ENCODE results near the gene FAM13A.
A peak's percentile ranks its signal among the peaks of the same experiment; 100 is the strongest.

DNA sequence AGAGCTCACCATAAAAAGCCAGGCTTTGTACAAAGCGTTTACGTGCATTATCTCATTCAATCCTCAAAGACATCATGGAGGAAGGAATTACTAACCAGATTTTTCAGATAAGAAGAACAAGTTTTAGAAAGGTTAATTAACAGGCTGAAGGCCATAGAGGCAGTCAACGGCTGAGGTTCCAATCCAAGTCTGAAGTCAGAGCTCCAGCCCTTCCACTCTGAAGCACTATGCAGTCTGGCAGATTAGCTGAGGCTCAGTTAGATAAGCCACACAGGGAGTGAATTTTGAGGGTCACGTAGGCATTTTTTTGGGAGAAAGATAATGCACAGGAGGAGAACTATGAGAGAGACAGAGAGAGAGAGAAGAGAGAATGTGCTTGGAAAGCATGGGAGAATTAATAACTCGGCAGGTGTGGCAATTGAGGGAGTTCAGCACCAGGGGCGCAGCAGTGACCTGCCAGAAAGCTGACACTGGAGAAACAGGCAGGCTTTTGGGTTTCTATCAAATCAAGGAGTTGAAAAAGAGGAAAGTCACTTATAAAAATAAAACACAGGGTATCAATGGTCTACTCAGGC is 242.9 kb downstream of the FAM13A start:
- TF ChIP-seq, protein P1, sequence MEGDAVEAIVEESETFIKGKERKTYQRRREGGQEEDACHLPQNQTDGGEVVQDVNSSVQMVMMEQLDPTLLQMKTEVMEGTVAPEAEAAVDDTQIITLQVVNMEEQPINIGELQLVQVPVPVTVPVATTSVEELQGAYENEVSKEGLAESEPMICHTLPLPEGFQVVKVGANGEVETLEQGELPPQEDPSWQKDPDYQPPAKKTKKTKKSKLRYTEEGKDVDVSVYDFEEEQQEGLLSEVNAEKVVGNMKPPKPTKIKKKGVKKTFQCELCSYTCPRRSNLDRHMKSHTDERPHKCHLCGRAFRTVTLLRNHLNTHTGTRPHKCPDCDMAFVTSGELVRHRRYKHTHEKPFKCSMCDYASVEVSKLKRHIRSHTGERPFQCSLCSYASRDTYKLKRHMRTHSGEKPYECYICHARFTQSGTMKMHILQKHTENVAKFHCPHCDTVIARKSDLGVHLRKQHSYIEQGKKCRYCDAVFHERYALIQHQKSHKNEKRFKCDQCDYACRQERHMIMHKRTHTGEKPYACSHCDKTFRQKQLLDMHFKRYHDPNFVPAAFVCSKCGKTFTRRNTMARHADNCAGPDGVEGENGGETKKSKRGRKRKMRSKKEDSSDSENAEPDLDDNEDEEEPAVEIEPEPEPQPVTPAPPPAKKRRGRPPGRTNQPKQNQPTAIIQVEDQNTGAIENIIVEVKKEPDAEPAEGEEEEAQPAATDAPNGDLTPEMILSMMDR (IDR thresholded peaks at IDR 0.05 in 2 of 3, conservative IDR thresholded peaks at IDR 0.05 in 1 of 3; ENCODE audit: control insufficient read depth in 2 of 3, extremely low read depth in 1 of 3, insufficient read depth in 1 of 3, low read depth in 3 of 3, low read length in 3 of 3), result 0 out of 6 replicates have a peak, but pooled peaks of 1 of the 3 experiments have one; percentile 5
- TF ChIP-seq EP300 (IDR thresholded peaks at IDR 0.05; ENCODE audit: borderline replicate concordance in 1 of 2, control insufficient read depth in 1 of 2, low read depth in 2 of 2, low read length in 2 of 2), result no peak
- no peak for TF ChIP-seq RCOR1 (conservative IDR thresholded peaks at IDR 0.05; ENCODE audit: low read depth, low read length)
- no peak for TF ChIP-seq YBX1 (IDR thresholded peaks at IDR 0.05)
- no peak for TF ChIP-seq TARDBP (IDR thresholded peaks at IDR 0.05; ENCODE audit: borderline replicate concordance)
- TF ChIP-seq EZH2 (IDR thresholded peaks at IDR 0.05; ENCODE audit: borderline replicate concordance, control insufficient read depth, low read depth, low read length), result no peak
- no peak for TF ChIP-seq SPI1 (IDR thresholded peaks at IDR 0.05; ENCODE audit: borderline replicate concordance, insufficient read depth, low read depth, low read length)

Measured in GM12878 (cell line).